HepG2 (cell line): ENCODE data around the gene VPS13D. TPM values are rescaled to one million over a fixed set of nuclear protein-coding genes. Genes with fewer than 3 reads are reported as not detected.

Experiments
- BCL3 ChIP-seq: sonication (generic); formaldehyde crosslinking; IDR thresholded peaks from 2 replicates; pipeline ENCODE4 v1.5.1; 2020; ENCODE audit warnings: mild to moderate bottlenecking, missing genetic modification reagents, moderate library complexity
- DBP ChIP-seq: sonication (generic); formaldehyde crosslinking; IDR thresholded peaks from 2 replicates; pipeline ENCODE4 v1.4.0; 2020; ENCODE audit warnings: missing genetic modification reagents; ENCODE audit errors: not compliant biosample characterization
- FLYWCH1 ChIP-seq: sonication (generic); formaldehyde crosslinking; IDR thresholded peaks from 2 replicates; pipeline ENCODE4 v1.8.1; 2023; ENCODE audit warnings: mild to moderate bottlenecking, missing genetic modification reagents
- MED13 ChIP-seq: sonication (generic); formaldehyde crosslinking; IDR thresholded peaks from 2 replicates; pipeline ENCODE4 v1.5.0; 2020; ENCODE audit warnings: missing genetic modification reagents
- MLXIP ChIP-seq: sonication (generic); formaldehyde crosslinking; IDR thresholded peaks from 2 replicates; pipeline ENCODE4 v1.9.0; 2021; ENCODE audit warnings: missing genetic modification reagents, borderline replicate concordance
- MTF1 ChIP-seq: sonication (generic); formaldehyde crosslinking; IDR thresholded peaks from 2 replicates; pipeline ENCODE4 v1.5.0; 2020; ENCODE audit warnings: missing genetic modification reagents
- SKIL ChIP-seq: sonication (generic); formaldehyde crosslinking; IDR thresholded peaks from 2 replicates; pipeline ENCODE4 v1.8.0; 2022; ENCODE audit warnings: missing genetic modification reagents, mild to moderate bottlenecking, moderate library complexity, borderline replicate concordance
- ZNF275 ChIP-seq: sonication (generic); formaldehyde crosslinking; IDR thresholded peaks from 2 replicates; pipeline ENCODE4 v1.8.0; 2022; ENCODE audit warnings: missing genetic modification reagents, mild to moderate bottlenecking, inconsistent platforms, borderline replicate concordance
- ZNF609 ChIP-seq: sonication (generic); formaldehyde crosslinking; IDR thresholded peaks from 2 replicates; pipeline ENCODE4 v1.4.0; 2020; ENCODE audit warnings: mild to moderate bottlenecking, missing genetic modification reagents, borderline replicate concordance
- polyA plus RNA-seq, 8 experiments: library from polyadenylated mRNA; depleted of rRNA in 3 of 8; stranded (reverse) in 7 of 8; unstranded in 1 of 8; fragments of >200 nt; fragmentation: Illumina TruSeq in 4 of 8; extraction: Trizol in 4 of 8; gene quantifications; 2 replicates each; pipeline versions ENCODE4 v1.2.1 to v1.2.3, GENCODE V29; 2011 to 2016; ENCODE audit warnings: low read depth in 4 of 8, missing spikeins in 1 of 8, mixed read lengths in 1 of 8; ENCODE audit not compliant: insufficient read depth in 1 of 8
- total RNA-seq, 5 experiments: library from RNA; depleted of rRNA; stranded (reverse); fragments of >200 nt; fragmentation: Illumina TruSeq; extraction: Trizol; gene quantifications; 2 replicates each; pipeline ENCODE4 v1.2.3, GENCODE V29; 2016; ENCODE audit warnings: low read depth in 1 of 5

The VPS13D gene
- total and polyA plus RNA-seq, 2 of the 13 experiments (the other 11 are each of a cell fraction or from before 2014, with no cell fraction given): 8.6 to 13.9 TPM

GRCh38 chr1:12528021-12528852 lies 298.4 kb downstream of the VPS13D start (continued):
- TF ChIP-seq BCL3 (CRISPR knock-in tag) (peak; percentile 71; the same call in 1 of the 2 replicates), ZNF609 (CRISPR knock-in tag) (peak; percentile 97), SKIL (peak; percentile 95), ZNF275 (peak; percentile 76; the same call in 1 of the 2 replicates), MED13 (CRISPR knock-in tag) (peak; percentile 95), MTF1 (CRISPR knock-in tag) (0 out of 2 replicates have a peak, but pooled peaks have one; percentile 24), MLXIP (CRISPR knock-in tag) (peak; percentile 82), FLYWCH1 (CRISPR knock-in tag) (no peak), DBP (CRISPR knock-in tag) (no peak)
